Kidney (tissue), 14 donors: Measurements from ENCODE around the gene ARSJ. TPM values are rescaled to one million over a fixed set of nuclear protein-coding genes. Genes with fewer than 3 reads are reported as not detected.

Experiments
- DNase-seq, 5 donors: peaks; one replicate each; pipeline ENCODE4 v3.0.0-alpha.2; 2013 to 2020
- FAIRE-seq: peaks from 2 replicates; lab custom pipeline; 2012; peaks lifted over from hg19 to GRCh38; lab: Jason Lieb, UNC
- H3K27ac ChIP-seq, 2 donors: one replicate each; pipeline ENCODE4 v1.7.0; 2013; ENCODE audit warnings: low read depth in 2 of 2, low read length in 2 of 2, inconsistent platforms in 1 of 2
- H3K27me3 ChIP-seq: one replicate; pipeline ENCODE4 v1.7.1; 2013; ENCODE audit warnings: low read length, inconsistent platforms; ENCODE audit not compliant: control insufficient read depth, insufficient read depth
- H3K36me3 ChIP-seq, 3 donors: one replicate each; pipeline versions ENCODE4 v1.7.0 to v1.7.1; 2013; ENCODE audit warnings: low read length in 3 of 3, control low read depth in 1 of 3, inconsistent platforms in 1 of 3; ENCODE audit not compliant: insufficient read depth in 3 of 3, control insufficient read depth in 2 of 3
- H3K4me1 ChIP-seq, 3 donors: one replicate each; pipeline versions ENCODE4 v1.7.0 to v1.7.1; 2013; ENCODE audit warnings: low read length in 3 of 3, inconsistent platforms in 1 of 3, low read depth in 1 of 3; ENCODE audit not compliant: control insufficient read depth in 2 of 3, insufficient read depth in 2 of 3
- H3K4me3 ChIP-seq, 3 donors: one replicate each; pipeline versions ENCODE4 v1.7.0 to v1.8.1; 2013; ENCODE audit warnings: low read length in 3 of 3, control low read depth in 1 of 3, inconsistent platforms in 1 of 3
- H3K9ac ChIP-seq, 3 donors: one replicate each; pipeline versions ENCODE4 v1.7.0 to v1.7.1; 2013; ENCODE audit warnings: low read length in 3 of 3, control low read depth in 1 of 3, inconsistent platforms in 1 of 3
- H3K9me3 ChIP-seq, 3 donors: one replicate each; pipeline versions ENCODE4 v1.7.0 to v1.7.1; 2013; ENCODE audit warnings: low read length in 3 of 3, control low read depth in 1 of 3, inconsistent platforms in 1 of 3; ENCODE audit not compliant: control insufficient read depth in 2 of 3, insufficient read depth in 1 of 3
- intact Hi-C: fragments of 100-400 bp; cut with DNase I; formaldehyde crosslinking; loops from one replicate; pipeline ENCODE4 v1.11.1; 2022
- polyA plus RNA-seq: library from polyadenylated mRNA; stranded (reverse); fragments of 350-450 nt; fragmentation: Illumina TruSeq; extraction: RNeasy Lipid Tissue Mini Kit (QIAGEN cat#74804); gene quantifications from one replicate; pipeline ENCODE4 v1.2.3, GENCODE V29; 2014; ENCODE audit warnings: low read depth, low replicate concordance; ENCODE audit not compliant: insufficient read depth
- total RNA-seq: library from RNA; stranded (reverse); fragmentation: NEBNext Ultra II Directional; extraction: Animal tissue kit (Norgen Biotek cat#: 25700); gene quantifications from one replicate; pipeline ENCODE4 v1.2.1, GENCODE V29; 2021
- TF ChIP-seq, protein P1 (sequence below): IDR thresholded peaks from 3 replicates; pipeline ENCODE4 v1.5.1; 2012; ENCODE audit warnings: mild to moderate bottlenecking, moderate library complexity, borderline replicate concordance; ENCODE audit not compliant: insufficient read depth; ENCODE audit errors: extremely low read depth
- donor health status: control.
- donor health status: control.
- donor health status: control.
- donor health status: control.
- donor health status: control.
- donor health status: DM: yes; HTN: yes; CAD: no.
- donor health status: Normal renal cell carcinoma (clear cell type).

The ARSJ gene
- total and polyA plus RNA-seq, 2 donors from 2014 or later = 3.6 to 16.7 TPM

GRCh38 chr4:113998079-113998478 is 18.6 kb upstream of the ARSJ start:
- Histone ChIP-seq H3K4me1 (no peaks in the 10 kb centered on the region), H3K9ac (no peak overlapping the region), H3K9me3 (no peaks in the 10 kb centered on the region), H3K27me3 (no peaks in the 10 kb centered on the region), H3K36me3 (no peaks in the 10 kb centered on the region), H3K4me3 (no peak overlapping the region), H3K27ac (no peak overlapping the region)
- no peak for FAIRE-seq
- TF ChIP-seq, protein P1, sequence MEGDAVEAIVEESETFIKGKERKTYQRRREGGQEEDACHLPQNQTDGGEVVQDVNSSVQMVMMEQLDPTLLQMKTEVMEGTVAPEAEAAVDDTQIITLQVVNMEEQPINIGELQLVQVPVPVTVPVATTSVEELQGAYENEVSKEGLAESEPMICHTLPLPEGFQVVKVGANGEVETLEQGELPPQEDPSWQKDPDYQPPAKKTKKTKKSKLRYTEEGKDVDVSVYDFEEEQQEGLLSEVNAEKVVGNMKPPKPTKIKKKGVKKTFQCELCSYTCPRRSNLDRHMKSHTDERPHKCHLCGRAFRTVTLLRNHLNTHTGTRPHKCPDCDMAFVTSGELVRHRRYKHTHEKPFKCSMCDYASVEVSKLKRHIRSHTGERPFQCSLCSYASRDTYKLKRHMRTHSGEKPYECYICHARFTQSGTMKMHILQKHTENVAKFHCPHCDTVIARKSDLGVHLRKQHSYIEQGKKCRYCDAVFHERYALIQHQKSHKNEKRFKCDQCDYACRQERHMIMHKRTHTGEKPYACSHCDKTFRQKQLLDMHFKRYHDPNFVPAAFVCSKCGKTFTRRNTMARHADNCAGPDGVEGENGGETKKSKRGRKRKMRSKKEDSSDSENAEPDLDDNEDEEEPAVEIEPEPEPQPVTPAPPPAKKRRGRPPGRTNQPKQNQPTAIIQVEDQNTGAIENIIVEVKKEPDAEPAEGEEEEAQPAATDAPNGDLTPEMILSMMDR = no peak
- no peak for DNase-seq
- intact Hi-C loops = no loop called here

DNA sequence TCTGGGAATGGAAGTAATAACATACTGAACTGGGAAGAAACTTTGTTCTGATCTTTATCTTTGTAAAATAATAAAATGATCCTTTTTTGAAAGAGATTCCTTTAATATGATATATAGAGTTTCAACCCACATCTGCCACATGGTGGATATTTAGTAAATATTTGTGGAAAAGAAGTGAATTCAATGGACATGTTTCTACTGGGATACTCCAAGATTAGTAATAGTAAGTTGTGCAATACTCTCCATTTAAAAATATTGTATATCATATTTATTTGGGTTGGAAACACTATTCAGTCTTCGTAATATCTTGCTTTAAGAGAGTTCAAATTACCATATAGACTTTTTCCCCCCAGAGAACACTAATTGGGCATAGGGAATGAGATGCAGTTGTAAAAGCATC is 17.8 kb upstream of the ARSJ start:
- H3K9me3 ChIP-seq = no peaks in the 10 kb centered on the region
- no peaks in the 10 kb centered on the region for H3K4me1 ChIP-seq
- DNase-seq = no peak
- TF ChIP-seq, protein P1 = no peak
- H3K27ac ChIP-seq = no peak overlapping the region
- no peak overlapping the region for H3K4me3 ChIP-seq
- H3K9ac ChIP-seq = no peak overlapping the region
- H3K36me3 ChIP-seq = no peaks in the 10 kb centered on the region
- H3K27me3 ChIP-seq = no peaks in the 10 kb centered on the region
- intact Hi-C loops = no loop called here
- no peak for FAIRE-seq

DNA sequence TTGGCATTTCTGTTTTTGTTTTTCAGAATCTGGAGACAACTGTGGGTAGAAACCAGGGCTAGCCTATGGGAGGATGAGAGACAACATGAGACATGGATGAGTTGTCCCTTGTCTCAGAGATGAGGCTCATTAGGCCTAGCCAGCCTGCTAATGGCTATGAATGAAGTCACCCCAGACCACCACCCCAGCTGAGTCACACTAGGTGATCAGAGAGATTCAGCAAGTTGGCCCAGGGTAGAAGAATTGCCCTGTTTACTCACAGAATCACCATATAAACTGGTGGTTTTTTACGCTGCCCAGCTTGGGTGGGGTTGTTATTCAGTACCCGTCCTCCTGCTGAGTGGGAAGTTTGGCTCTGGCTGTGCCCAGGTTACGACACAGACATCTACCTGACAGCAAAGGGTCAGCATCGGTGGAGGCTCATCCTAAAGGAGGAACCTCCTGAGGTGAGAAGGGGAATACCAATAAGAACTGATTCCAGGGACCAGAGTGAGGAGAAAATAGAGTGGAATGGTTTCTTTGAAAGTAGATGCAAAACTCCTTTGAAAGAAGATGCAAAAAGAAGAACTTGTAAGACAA is 17.2 kb upstream of the ARSJ start:
- Histone ChIP-seq H3K4me1 (no peaks in the 10 kb centered on the region), H3K27ac (no peak overlapping the region), H3K27me3 (no peaks in the 10 kb centered on the region), H3K9me3 (no peaks in the 10 kb centered on the region), H3K4me3 (no peak overlapping the region), H3K36me3 (no peaks in the 10 kb centered on the region), H3K9ac (no peak overlapping the region)
- intact Hi-C loops = no loop called here
- no peak for FAIRE-seq
- no peak for DNase-seq
- TF ChIP-seq, protein P1 = no peak

GRCh38 chr4:113993887-113994286 is 14.4 kb upstream of the ARSJ start:
- no peaks in the 10 kb centered on the region for H3K9me3 ChIP-seq
- FAIRE-seq = no peak
- TF ChIP-seq, protein P1 = no peak

More at GRCh38 chr4:113993887-113994286, 14.4 kb upstream of the ARSJ start:
- Histone ChIP-seq H3K4me1 (no peaks in the 10 kb centered on the region), H3K9ac (no peak overlapping the region), H3K36me3 (no peaks in the 10 kb centered on the region), H3K4me3 (no peak overlapping the region), H3K27ac (no peak overlapping the region), H3K27me3 (no peaks in the 10 kb centered on the region)
- DNase-seq = no peak
- intact Hi-C loops = no loop called here
